GM23338 (cell line): ENCODE measurements around the gene RHOA. TPM values are rescaled to one million over a fixed set of nuclear protein-coding genes. Genes with fewer than 3 reads are reported as not detected.

Source experiments
- ATAC-seq: fragments of 200-7000 bp; cut with Tn5 transposase; 3 replicates; pipeline ENCODE4 v1.9.1; 2020
- DNase-seq: peaks from one replicate; pipeline ENCODE4 v3.0.0-alpha.2; 2015; ENCODE audit warnings: low spot score
- H2AFZ ChIP-seq: fragments of 200-600 bp; sonication (generic); 2 replicates; pipeline ENCODE4 v1.8.0; 2016; ENCODE audit warnings: antibody characterized with exemption, mild to moderate bottlenecking, moderate library complexity
- H3F3A ChIP-seq: fragments of 200-600 bp; sonication (generic); replicated peaks from 2 replicates; pipeline ENCODE4 v1.8.0; 2017; ENCODE audit warnings: antibody characterized with exemption, mixed run types, low read depth
- H3K27ac ChIP-seq: fragments of 200-600 bp; sonication (generic); 2 replicates; pipeline ENCODE4 v1.6.1; 2016; ENCODE audit warnings: low read depth
- H3K27me3 ChIP-seq: fragments of 200-600 bp; sonication (generic); 2 replicates; pipeline ENCODE4 v1.8.0; 2016; ENCODE audit warnings: mild to moderate bottlenecking, mixed run types, moderate library complexity; ENCODE audit not compliant: insufficient read depth
- H3K36me3 ChIP-seq: fragments of 200-600 bp; sonication (generic); 2 replicates; pipeline ENCODE4 v1.8.0; 2016; ENCODE audit warnings: mild to moderate bottlenecking; ENCODE audit not compliant: insufficient read depth
- H3K4me1 ChIP-seq: fragments of 200-600 bp; sonication (generic); 2 replicates; pipeline ENCODE4 v1.8.0; 2016; ENCODE audit warnings: mild to moderate bottlenecking, moderate library complexity; ENCODE audit not compliant: insufficient read depth
- H3K4me2 ChIP-seq: fragments of 200-600 bp; sonication (generic); 2 replicates; pipeline ENCODE4 v1.7.1; 2017; ENCODE audit warnings: mixed run types
- H3K4me3 ChIP-seq: fragments of 200-600 bp; sonication (generic); 2 replicates; pipeline ENCODE4 v1.6.1; 2016; ENCODE audit warnings: mixed run types
- H3K79me2 ChIP-seq: fragments of 200-600 bp; sonication (generic); replicated peaks from 2 replicates; pipeline ENCODE4 v1.8.0; 2017; ENCODE audit warnings: mild to moderate bottlenecking; ENCODE audit not compliant: insufficient read depth
- H3K9me2 ChIP-seq: fragments of 200-600 bp; sonication (generic); 2 replicates; pipeline ENCODE4 v1.8.0; 2017; ENCODE audit not compliant: insufficient read depth
- H4K20me1 ChIP-seq: fragments of 200-600 bp; sonication (generic); replicated peaks from 2 replicates; pipeline ENCODE4 v1.8.0; 2017; ENCODE audit warnings: mild to moderate bottlenecking; ENCODE audit not compliant: insufficient read depth
- H3K27ac Mint-ChIP-seq: 2 replicates; pipeline ENCODE4 v1.8.0; 2020; ENCODE audit warnings: inconsistent platforms, mild to moderate bottlenecking, moderate library complexity, mixed read lengths
- H3K27me3 Mint-ChIP-seq: 3 replicates; pipeline ENCODE4 v1.8.0; 2022; ENCODE audit warnings: low read depth, mild to moderate bottlenecking, moderate library complexity, mixed read lengths, inconsistent platforms; ENCODE audit not compliant: insufficient read depth, poor library complexity
- H3K36me3 Mint-ChIP-seq: 3 replicates; pipeline ENCODE4 v1.8.0; 2021; ENCODE audit warnings: low read depth, mild to moderate bottlenecking, inconsistent platforms, moderate library complexity, mixed read lengths
- H3K4me1 Mint-ChIP-seq: 3 replicates; pipeline ENCODE4 v1.8.0; 2020; ENCODE audit warnings: mild to moderate bottlenecking, inconsistent platforms, mixed read lengths
- H3K4me3 Mint-ChIP-seq: 3 replicates; pipeline ENCODE4 v1.8.0; 2021; ENCODE audit warnings: moderate library complexity, mild to moderate bottlenecking, inconsistent platforms, mixed read lengths
- H3K9me3 Mint-ChIP-seq: 3 replicates; pipeline ENCODE4 v1.8.0; 2020; ENCODE audit warnings: moderate library complexity, mild to moderate bottlenecking, inconsistent platforms, mixed read lengths
- CREB1 ChIP-seq: fragments of 250-450 bp; sonication (Bioruptor Pico); IDR thresholded peaks from 2 replicates; pipeline ENCODE4 v1.5.0; 2020; ENCODE audit warnings: low read depth, mild to moderate bottlenecking, moderate library complexity
- EZH2 ChIP-seq: fragments of 200-600 bp; sonication (generic); IDR thresholded peaks from one replicate; pipeline ENCODE4 v1.8.0; 2017; ENCODE audit warnings: antibody characterized with exemption, mild to moderate bottlenecking, low read depth; ENCODE audit not compliant: unreplicated experiment
- EZH2phosphoT487 ChIP-seq: fragments of 200-600 bp; sonication (generic); IDR thresholded peaks from one replicate; pipeline ENCODE4 v1.8.1; 2018; ENCODE audit warnings: antibody characterized with exemption; ENCODE audit not compliant: unreplicated experiment
- JUNB ChIP-seq: IDR thresholded peaks from one replicate; pipeline ENCODE4 v1.6.1; 2016; ENCODE audit warnings: antibody characterized with exemption; ENCODE audit not compliant: unreplicated experiment
- NANOG ChIP-seq: IDR thresholded peaks from 2 replicates; pipeline ENCODE4 v1.6.1; 2016; ENCODE audit warnings: antibody characterized with exemption, borderline replicate concordance
- POLR2AphosphoS5 ChIP-seq: IDR thresholded peaks from 2 replicates; pipeline ENCODE4 v1.6.1; 2016; ENCODE audit warnings: antibody characterized with exemption, low read depth
- REST ChIP-seq: IDR thresholded peaks from one replicate; pipeline ENCODE4 v1.6.1; 2018; ENCODE audit warnings: antibody characterized with exemption; ENCODE audit not compliant: unreplicated experiment
- STAT1 ChIP-seq: IDR thresholded peaks from one replicate; pipeline ENCODE4 v1.6.1; 2016; ENCODE audit warnings: antibody characterized with exemption; ENCODE audit not compliant: unreplicated experiment
- ZNF114 ChIP-seq: fragments of 250-450 bp; sonication (Bioruptor Pico); IDR thresholded peaks from 2 replicates; pipeline ENCODE4 v1.5.0; 2020; ENCODE audit warnings: mild to moderate bottlenecking, moderate library complexity
- ZNF331 ChIP-seq: fragments of 250-450 bp; sonication (Bioruptor Pico); IDR thresholded peaks from 2 replicates; pipeline ENCODE4 v1.5.0; 2020; ENCODE audit warnings: low read depth, mild to moderate bottlenecking, moderate library complexity
- ZNF462 ChIP-seq: fragments of 250-450 bp; sonication (Bioruptor Pico); IDR thresholded peaks from 2 replicates; pipeline ENCODE4 v1.5.0; 2020; ENCODE audit warnings: mild to moderate bottlenecking, moderate library complexity
- polyA plus RNA-seq: library from polyadenylated mRNA; unstranded; fragments of >200 nt; fragmentation: Nextera tagmentation; extraction: Ambion mirVana; gene quantifications from 2 replicates; pipeline ENCODE4 v1.2.1, GENCODE V29; 2016
- total RNA-seq: library from RNA; depleted of rRNA; stranded (reverse); fragments of >200 nt; shearing (Covaris generic); gene quantifications from 2 replicates; pipeline ENCODE4 v1.2.3, GENCODE V29; 2014
- TF ChIP-seq, protein P1 (sequence below): IDR thresholded peaks from 2 replicates; pipeline ENCODE4 v1.6.1; 2016; ENCODE audit warnings: antibody characterized with exemption
- TF ChIP-seq, protein P2 (sequence below), 2 experiments: fragments of 200-600 bp in 1 of 2; sonication (generic) in 1 of 2; conservative IDR thresholded peaks; 2 replicates each; pipeline versions ENCODE4 v1.5.1 to v1.6.1; 2016 to 2017; ENCODE audit warnings: antibody characterized with exemption in 2 of 2, low read depth in 2 of 2, mild to moderate bottlenecking in 2 of 2, moderate library complexity in 1 of 2

The RHOA gene
- total and polyA plus RNA-seq, 2 experiments from 2014 or later = 248 to 373 TPM

- Mint-ChIP-seq H3K4me1 (peaks cover 32% of the 10 kb centered on the region), H3K27me3 (peaks cover 8% of the 10 kb centered on the region), H3K27ac (peak overlapping the region; percentile 43; the same call in 1 of the 2 replicates), H3K4me3 (peak overlapping the region; percentile 91), H3K36me3 (peaks cover 29% of the 10 kb centered on the region), H3K9me3 (no peaks in the 10 kb centered on the region)
- H4K20me1 ChIP-seq = peaks cover 26% of the 10 kb centered on the region
- TF ChIP-seq POLR2AphosphoS5 (no peak), CREB1 (CRISPR knock-in tag) (no peak), STAT1 (no peak), ZNF462 (CRISPR knock-in tag) (no peak), NANOG (no peak), ZNF331 (CRISPR knock-in tag) (no peak), EZH2 (no peak), ZNF114 (CRISPR knock-in tag) (no peak), JUNB (no peak), EZH2phosphoT487 (no peak), REST (no peak)
- TF ChIP-seq, protein P1, sequence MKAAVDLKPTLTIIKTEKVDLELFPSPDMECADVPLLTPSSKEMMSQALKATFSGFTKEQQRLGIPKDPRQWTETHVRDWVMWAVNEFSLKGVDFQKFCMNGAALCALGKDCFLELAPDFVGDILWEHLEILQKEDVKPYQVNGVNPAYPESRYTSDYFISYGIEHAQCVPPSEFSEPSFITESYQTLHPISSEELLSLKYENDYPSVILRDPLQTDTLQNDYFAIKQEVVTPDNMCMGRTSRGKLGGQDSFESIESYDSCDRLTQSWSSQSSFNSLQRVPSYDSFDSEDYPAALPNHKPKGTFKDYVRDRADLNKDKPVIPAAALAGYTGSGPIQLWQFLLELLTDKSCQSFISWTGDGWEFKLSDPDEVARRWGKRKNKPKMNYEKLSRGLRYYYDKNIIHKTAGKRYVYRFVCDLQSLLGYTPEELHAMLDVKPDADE = no peak
- TF ChIP-seq, protein P2, sequence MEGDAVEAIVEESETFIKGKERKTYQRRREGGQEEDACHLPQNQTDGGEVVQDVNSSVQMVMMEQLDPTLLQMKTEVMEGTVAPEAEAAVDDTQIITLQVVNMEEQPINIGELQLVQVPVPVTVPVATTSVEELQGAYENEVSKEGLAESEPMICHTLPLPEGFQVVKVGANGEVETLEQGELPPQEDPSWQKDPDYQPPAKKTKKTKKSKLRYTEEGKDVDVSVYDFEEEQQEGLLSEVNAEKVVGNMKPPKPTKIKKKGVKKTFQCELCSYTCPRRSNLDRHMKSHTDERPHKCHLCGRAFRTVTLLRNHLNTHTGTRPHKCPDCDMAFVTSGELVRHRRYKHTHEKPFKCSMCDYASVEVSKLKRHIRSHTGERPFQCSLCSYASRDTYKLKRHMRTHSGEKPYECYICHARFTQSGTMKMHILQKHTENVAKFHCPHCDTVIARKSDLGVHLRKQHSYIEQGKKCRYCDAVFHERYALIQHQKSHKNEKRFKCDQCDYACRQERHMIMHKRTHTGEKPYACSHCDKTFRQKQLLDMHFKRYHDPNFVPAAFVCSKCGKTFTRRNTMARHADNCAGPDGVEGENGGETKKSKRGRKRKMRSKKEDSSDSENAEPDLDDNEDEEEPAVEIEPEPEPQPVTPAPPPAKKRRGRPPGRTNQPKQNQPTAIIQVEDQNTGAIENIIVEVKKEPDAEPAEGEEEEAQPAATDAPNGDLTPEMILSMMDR (conservative IDR thresholded peaks at IDR 0.05; ENCODE audit: low read depth in 2 of 2) = no peak
- peaks cover 30% of the 10 kb centered on the region for H3K79me2 ChIP-seq
- H3K9me2 ChIP-seq = no peaks in the 10 kb centered on the region
- H3K27ac ChIP-seq = no peak overlapping the region
- no peak overlapping the region; the same call in 1 of the 2 replicates for H3K4me2 ChIP-seq
- DNase-seq (no peak), ATAC-seq (no peak)
- H3K4me3 ChIP-seq = no peak overlapping the region
- H3F3A ChIP-seq = peaks cover 14% of the 10 kb centered on the region
- peaks cover 12% of the 10 kb centered on the region for H3K4me1 ChIP-seq
- no peaks in the 10 kb centered on the region for H3K27me3 ChIP-seq
- no peak overlapping the region for H2AFZ ChIP-seq
- H3K36me3 ChIP-seq = no peaks in the 10 kb centered on the region
These were observed 1.6 kb upstream of the RHOA start for GRCh38 chr3:49413338-49413734.
